NCI-H82 treated with DMSO at 0.1 percent for 48 hours (cell line): ENCODE results near the gene BCL2L1.

Experiments
- DNase-seq: peaks from one replicate; lab custom pipeline; 2025; ENCODE audit not compliant: unreplicated experiment; lab: John Stamatoyannopoulos, UW

Gene BCL2L1

GRCh38 chr20:31731321-31731717 is 8.7 kb upstream of the BCL2L1 start:
- DNase-seq: no peak

DNA sequence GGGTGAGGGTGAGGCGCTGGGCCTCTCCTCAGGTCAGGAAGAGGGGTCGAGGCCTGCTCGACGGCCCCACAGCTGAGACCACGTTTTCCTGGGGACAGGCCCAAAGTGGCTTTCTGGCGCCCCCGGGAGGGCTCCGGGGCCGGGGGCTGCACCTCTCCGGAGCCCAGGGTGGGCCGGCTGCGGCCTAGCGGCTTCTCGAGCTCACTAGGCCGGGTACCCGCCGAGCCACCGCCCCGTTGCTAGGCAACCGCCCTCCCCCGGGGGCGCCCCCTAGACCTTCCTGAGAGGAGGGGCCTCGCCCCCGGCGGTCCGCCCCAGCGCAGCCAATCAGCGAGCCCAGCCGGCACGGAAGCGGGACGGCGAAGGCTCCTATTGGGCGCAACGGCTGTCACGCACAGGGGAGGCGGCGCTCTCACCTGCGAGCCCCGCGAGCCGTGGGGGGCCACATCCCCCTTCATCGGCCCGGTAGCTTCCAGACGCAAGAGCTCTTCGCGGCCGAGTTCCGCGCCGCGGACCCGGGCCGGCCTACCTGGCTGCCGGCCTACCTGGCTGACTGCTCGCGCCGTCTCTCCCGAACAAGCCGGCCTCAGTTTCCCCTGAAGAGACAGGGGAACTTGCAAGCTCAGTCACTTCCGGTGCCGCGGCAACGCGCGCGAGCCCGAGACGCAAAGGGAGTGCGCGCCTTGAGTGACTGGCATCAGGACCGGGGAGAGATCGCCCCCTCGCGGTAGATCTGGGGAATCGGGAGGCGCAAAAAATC is 831 bp upstream of the BCL2L1 start:
- DNase-seq: peak; percentile 92

GRCh38 chr20:31723069-31723318 is 326 bp upstream of the BCL2L1 start:
- DNase-seq: no peak

DNA sequence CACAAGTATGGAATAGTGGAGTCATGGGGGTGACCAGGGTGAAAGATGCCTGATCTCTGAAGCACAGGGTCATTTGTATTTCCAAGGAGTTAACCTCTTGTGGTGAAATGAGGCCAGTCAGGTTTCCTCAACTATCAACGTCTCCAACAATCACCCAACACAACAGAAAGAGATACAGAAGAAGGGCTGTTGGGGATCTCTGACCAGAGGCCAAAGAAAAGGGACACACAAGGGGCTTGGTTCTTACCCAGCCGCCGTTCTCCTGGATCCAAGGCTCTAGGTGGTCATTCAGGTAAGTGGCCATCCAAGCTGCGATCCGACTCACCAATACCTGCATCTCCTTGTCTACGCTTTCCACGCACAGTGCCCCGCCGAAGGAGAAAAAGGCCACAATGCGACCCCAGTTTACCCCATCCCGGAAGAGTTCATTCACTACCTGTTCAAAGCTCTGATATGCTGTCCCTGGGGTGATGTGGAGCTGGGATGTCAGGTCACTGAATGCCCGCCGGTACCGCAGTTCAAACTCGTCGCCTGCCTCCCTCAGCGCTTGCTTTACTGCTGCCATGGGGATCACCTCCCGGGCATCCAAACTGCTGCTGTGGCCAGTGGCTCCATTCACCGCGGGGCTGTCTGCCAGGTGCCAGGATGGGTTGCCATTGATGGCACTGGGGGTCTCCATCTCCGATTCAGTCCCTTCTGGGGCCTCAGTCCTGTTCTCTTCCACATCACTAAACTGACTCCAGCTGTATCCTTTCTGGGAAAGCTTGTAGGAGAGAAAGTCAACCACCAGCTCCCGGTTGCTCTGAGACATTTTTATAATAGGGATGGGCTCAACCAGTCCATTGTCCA is 1.0 kb downstream of the BCL2L1 start:
- no peak for DNase-seq

- no peak for DNase-seq
These were observed 1.9 kb downstream of the BCL2L1 start for GRCh38 chr20:31720486-31721407.

- DNase-seq: no peak
These were observed 2.8 kb downstream of the BCL2L1 start for GRCh38 chr20:31719644-31720485.

GRCh38 chr20:31718952-31719643 is 3.6 kb downstream of the BCL2L1 start:
- no peak for DNase-seq

GRCh38 chr20:31717478-31718201 is 5.0 kb downstream of the BCL2L1 start:
- DNase-seq: no peak

DNA sequence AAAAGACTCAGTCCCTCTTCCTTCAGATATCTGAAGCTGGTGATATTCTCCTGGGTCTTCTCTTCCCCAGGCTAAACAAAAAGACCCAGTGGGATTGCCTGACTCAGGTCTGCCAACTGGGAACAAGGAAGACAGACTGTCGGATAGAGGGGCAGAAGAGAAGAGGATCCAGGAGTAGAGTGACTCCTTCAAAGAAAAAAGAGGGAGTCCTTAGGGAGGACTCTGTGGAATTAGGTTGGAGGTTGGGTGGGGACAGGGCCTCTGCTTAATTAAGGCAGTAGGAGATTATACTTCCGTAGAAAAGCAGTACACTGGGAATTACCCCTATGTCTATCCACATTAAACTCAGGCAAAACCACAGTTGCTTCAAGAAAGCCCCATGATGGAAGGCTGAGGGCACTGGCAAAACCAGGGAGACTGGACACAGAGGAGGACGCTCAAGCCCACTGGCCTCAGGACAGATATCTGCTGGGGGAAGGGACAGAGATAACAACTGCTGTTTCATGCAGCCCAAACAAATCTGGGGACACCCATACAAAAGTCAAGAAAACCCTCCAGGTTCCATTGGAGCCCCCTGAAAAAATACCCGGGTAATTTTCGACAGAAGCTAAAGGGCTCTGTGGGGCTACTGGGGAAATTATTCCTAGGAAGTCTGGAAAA is 5.7 kb downstream of the BCL2L1 start:
- no peak for DNase-seq

DNA sequence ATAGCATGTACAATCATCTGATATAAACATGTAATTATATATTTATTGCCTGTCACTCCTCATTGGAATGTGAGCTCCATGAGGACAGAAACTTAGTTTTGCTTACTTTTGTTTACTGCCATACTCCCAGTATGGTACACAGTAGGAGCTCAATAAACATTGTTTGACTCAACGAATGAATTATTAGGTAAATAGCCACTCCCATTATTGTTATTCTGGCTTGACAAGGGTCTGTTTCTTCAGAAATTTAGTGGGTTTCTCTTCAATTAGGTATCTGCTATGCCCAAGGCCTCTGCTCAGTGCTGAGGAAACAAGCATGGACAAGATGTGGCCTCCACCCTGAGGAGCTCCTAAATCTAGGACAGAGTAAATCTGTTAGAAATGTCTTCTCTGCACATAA is 6.3 kb downstream of the BCL2L1 start:
- no peak for DNase-seq

DNA sequence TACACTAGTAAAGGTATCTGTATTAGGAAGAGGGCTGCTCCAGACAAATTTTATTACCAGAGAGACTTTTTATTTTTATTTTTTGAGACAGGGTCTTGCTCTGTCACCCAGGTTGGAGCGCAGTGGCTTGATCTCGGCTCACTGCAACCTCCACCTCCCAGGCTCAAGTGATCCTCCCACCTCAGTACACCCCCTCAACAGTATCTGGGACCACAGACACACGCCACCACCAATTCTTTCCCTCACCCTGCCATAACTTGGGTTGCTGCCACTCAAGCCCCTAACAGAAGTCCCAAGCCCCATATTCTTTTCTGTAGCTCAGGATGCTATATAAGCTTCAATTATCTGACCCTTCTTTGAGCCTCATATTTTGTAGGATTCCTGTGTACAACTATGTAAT is 6.9 kb downstream of the BCL2L1 start:
- no peak for DNase-seq

GRCh38 chr20:31713312-31714273 is 9.1 kb downstream of the BCL2L1 start:
- no peak for DNase-seq

- DNase-seq: no peak
These were observed 9.9 kb downstream of the BCL2L1 start for GRCh38 chr20:31712564-31713311.

DNA sequence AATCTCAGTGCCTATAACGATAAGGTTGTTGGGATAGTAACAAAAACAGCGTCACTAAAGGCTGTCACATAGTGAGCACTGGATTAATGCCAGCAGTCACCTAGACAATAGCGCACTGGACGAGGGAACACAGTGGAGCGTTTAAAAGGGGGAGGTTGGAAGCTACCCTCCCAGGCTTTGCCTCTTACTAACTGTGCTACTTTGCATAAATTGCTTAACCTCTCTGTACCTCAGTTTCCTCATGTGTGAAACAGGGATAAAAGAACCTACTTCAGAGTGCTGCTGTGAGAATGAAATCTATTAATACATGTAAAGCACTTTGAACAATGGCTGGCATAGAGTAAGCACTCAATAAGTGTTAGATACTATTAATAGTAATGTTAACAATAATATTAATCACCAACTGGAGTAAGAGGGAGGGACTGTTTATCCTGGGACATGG is 10.5 kb downstream of the BCL2L1 start:
- DNase-seq: no peak

GRCh38 chr20:31711179-31712111 is 11.2 kb downstream of the BCL2L1 start:
- no peak for DNase-seq
